T-helper 2 cell (primary cell): ENCODE results near the gene CASZ1.

ENCODE experiments used
- DNase-seq, 5 experiments: peaks; one replicate each; pipeline versions ENCODE4 v3.0.0 to v3.0.0-alpha.2; 2012 to 2022

CASZ1 gene

GRCh38 chr1:10650556-10651388 is 145.7 kb downstream of the CASZ1 start:
- DNase-seq: no peak

DNA sequence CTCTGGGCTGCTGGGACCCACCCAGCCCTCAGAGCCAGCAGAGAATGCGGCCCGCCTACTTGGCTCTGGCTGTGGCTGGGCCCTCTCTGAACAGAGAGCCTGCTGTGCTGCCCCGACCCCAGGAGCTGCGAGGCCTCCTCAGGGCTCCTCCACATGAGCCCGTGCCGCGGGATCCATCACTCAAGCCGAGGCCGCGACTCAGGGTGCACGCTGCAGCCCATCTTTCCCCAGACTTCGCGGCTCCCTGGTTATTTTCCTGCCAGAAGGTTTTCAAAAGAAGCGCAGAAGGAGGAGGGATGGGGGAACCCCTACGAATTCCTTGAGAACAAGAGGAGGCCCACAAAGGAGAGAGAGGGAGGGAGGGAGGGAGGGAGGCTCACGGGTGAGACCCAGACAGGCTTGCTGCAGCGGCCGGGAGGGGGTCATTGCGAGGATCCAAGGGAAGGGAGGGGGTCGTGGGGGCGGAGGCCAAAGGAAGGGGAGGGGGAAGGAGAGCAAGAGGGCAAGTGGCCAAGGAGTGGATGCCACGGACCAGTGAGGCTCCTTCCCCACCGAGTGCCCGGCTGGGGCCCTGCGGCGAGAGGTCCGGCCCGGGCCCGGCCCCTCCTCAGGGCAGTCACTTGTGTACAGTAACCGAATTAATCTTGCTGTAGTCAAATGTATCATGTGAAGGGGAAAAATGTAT is 146.8 kb downstream of the CASZ1 start:
- DNase-seq: no peak

DNA sequence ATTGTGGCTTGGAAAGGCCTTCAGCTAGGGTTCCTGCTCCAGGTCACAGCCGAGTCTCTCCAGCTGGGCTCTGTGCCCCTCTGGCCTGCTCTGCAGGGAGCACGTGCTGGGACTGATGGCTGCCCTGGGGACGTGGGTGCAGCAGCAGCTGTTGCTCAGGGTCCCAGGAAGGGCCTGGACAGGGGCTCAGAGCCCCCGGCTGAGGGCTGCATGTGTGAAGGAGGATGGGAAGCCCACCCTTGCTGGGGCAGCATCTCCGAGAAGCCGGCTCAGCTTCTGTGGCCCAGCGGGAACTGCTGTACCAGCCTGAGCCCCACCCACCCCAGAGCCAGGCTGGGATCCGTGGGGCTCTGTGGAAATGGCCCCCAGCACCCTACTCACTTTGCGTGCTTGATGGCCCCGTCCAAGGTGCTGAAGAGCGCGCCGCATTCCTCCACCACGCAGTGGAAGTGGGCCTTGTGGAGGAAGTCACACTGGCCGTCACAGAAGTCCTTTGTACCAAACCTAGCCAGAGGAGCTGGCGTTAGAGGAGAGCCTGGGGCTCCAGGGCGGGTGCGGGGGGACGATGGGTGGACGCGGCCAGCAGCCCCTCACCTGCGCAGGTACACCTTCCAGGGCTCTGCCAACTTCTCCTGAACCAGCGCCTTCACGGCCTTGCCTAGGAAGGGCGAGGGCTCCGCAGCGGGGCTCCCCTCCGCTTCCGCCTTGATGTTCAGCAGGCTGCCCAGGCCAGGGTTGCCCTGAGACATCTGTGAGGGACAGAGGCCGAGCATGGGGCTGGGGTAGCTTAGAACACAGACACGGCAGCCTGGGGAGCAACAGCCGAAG is 147.5 kb downstream of the CASZ1 start:
- DNase-seq: no peak

DNA sequence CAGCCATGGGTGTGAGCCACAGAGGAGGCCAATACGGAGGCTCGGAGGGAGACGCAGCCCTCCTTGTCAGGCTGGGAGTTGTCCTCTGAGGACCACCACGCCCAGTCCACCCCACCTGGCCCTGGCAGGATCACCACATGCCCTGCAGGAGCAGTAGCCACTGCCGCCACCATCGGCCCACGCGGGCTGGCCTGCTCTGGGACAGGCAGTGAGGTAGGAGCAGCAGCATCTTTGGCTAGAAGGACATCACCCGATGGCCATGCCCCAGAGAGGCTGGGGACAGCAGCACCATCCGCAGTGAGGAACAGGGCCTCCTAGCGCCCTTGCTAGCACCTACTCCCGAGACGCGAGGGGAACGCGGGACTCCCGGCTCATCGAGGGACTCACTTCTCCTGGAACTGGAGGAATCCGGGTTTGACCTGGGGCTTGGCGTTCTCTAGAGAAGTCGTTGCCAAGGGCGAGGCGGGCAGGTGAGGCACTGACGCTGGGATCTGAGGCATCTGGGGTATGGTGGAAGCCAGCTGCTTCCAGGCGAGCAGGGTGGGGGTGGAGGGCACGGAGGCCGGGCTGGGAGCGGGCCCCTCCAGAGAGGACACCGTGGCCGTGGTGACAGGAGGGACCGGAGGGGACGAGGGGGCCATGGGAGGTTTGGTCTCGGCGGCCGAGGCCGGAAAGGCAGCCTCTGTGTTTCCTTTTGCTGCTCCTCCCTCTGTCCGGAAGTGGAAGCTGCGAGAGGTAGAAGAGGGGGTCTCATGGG is 148.9 kb downstream of the CASZ1 start:
- no peak for DNase-seq

DNA sequence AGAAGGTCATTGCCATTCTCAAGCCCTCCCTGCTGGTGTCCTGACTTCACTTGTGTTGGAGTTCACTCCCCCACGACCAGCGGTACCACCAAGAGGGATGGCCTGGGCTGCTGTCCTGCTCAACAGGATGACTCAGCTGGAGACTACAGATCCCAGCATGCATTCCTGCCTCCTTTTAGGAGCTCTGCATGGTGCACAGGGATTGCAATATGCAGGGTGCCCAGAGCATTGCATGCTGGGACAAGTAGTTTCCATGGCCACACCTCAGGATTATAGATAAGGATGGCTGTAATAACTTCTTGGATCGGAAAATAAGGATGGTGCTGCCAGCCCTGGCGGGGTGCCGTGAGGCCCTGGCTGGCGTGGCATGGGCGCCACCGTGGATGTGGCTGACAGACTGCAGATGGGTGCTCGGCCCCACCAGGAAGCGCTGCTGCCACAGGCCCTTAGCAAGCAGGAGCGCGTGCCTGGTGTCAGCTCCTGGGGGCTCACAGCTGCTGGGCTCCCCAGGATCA is 150.0 kb downstream of the CASZ1 start:
- no peak for DNase-seq

DNA sequence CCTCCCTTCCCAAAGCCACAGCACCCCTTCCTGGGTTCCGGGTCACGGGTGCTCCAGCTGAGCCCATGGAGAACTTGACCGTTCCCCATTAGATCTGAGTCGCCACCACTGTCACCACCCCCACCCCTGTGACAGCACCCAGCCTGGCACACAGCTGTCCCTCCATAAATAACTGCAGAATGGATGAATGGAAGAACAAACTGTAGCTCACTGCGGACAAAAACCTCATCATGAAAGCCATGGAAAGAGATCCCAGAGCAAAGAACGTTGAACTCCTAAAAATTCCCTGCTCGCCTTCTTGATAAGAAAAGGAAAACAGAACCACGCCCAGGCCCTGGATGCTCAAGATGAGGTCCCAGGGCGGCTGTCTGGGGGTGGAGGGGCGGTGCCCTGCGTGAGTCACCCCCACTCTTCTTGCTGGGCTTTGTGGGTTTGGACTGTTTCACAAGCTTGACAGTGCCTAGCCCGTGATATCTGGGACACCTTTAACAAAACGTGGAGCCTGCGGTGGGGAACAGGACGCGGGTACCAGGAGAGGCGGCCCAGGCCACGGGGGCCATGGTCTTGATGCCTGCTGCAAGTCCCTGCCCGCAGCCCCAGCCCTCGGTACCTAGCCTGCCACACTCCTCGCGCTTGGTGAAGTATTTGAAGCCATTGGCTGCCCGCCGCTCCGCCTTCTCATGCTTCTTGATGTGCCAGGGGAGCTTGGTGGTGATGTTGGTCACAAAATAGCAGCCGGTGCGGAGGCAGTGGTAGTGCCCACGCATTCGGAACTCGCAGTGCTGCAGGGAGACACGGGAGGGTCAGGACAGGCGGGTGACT is 151.9 kb downstream of the CASZ1 start:
- no peak for DNase-seq

DNA sequence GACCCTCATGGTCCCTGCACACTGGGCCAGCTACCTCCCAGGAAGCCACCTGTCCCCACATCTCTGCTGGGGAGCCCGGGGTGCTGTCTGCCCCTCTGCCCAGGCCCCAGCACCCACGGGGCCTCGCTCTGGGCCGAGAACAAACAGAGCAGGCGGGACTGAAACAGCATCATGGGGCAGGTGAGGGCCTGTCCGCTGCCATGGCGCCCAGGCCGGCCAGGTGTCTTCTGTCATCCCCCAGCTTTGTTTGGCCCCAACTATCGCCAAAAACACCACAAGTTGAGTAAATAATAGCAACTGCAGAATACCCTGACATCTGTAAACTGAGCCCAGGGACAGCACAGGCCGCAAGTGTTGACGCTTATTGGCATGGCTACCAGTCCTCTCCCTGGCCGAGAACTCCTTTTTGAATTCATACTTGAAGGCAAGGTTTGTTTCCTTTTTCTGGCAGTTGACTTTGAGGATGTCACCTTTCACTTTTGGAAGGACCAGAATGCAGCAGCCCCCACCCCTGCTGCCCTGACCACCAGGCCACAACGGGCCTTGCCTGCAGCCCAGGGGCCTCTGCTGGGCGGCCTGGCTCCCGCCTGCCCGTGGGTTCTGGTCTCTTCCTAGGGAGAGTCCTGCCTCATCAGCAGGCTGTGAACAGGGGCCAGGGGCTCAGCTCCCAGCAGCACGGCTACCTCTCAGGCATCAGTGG is 152.7 kb downstream of the CASZ1 start:
- no peak for DNase-seq

DNA sequence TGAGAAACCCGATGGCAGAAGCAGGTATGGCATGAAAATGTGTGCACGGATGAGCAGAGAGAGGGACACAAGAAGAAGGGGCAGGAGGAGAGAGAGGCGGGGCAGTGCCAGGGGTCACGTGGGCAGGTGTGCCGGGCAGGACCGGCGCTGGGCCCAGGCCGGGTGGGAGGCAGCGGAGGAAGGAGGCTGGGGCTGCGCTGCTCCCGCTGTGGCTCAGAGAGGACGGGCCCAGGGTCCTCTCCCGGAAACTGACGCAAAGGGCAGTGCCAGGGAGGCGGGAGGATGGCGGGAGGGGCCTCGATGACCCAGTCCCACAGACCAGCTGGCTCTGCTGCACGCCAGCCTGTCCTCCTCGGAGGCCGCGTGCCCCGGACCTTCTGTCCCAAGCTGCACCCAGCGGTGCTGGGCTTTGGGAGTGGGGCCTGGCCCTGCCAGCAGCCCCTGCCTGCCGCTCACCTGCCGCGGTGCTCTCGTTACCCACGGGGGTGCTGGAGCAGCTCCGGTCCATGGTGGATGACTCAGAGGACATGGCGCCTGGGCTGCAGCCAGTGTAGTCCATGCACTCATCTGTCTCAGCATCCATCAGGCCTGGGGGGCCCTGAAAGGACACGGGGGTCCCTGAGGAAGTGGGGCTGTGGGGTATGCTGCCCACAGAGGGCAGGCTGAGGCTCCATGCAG is 153.9 kb downstream of the CASZ1 start:
- no peak for DNase-seq

DNA sequence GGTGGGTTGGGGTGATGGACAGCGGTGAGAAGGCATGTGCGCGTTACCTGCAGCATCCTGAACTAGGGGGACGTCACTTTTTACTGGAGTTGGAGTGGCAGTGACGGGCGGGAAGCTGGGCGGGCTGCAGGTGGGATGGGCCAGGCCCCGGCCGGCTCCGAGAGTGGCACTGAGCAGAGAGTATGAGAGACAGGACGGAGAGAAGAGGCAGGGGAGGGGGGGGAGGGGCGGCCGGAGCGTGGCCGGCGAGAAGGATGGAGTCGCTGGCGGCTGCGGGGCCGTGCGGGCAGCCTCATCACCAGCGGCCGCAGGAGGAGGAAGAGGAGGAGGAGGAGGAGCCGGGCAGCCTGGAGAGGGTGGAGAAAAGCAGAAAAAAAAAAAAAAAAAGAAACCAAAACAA is 154.5 kb downstream of the CASZ1 start:
- no peak for DNase-seq

- DNase-seq: no peak
These were observed 155.4 kb downstream of the CASZ1 start for GRCh38 chr1:10640843-10641553.

GRCh38 chr1:10639775-10640578 is 156.5 kb downstream of the CASZ1 start:
- DNase-seq: no peak

GRCh38 chr1:10639011-10639774 is 157.3 kb downstream of the CASZ1 start:
- DNase-seq: peak in 1 of 5 experiments; percentile 20

DNA sequence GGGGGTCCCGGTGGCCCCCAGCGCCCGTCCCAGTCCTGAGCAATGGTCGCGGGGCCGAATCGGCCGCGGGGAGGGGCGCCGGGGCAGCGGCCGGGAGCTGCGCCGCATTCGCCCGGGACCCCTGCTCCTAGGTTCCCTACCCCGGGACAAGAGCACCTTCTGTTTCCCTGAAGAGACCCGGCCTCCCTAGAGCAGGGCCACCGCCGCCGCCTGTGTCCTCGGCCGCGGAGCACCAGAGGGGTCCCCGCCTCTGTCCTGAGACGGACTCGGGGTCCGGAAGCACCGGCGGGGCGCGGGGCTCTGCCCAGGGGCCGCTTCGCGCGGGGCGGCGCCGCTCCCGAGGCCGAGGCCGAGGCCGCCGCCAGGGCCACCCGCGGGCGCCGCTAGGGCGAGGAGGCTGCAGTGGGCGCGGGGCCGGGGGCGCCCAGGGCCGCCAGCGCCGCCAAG is 157.9 kb downstream of the CASZ1 start:
- DNase-seq: no peak

- no peak for DNase-seq
These were observed 158.4 kb downstream of the CASZ1 start for GRCh38 chr1:10637834-10638558.

GRCh38 chr1:10637400-10637799 is 159.0 kb downstream of the CASZ1 start:
- DNase-seq: no peak

DNA sequence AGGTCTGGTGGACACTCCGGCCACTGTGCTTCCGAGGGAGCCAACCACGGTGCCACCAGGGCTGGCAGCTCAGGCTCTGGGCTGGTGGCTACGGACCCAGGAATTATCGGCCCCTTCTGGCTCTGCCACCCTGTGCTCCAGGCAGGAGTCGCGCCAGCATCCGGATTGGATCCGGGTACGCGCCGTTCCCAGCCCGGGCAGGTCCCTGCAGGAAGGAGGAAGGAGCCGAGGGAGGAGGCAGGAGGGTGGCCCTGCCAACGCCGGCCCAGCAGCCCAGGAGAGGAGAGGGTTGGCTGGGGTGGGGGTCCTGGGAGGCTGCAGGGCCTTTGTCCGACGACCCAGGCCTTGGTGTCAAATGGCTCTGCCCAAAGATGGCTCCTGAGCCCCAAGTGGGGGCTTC is 160.5 kb downstream of the CASZ1 start:
- DNase-seq: no peak
